Suprapubic skin (tissue), 3 donors: Measurements from ENCODE around the gene USP32.

Experiments
- EP300 ChIP-seq: sonication (generic); formaldehyde crosslinking; IDR thresholded peaks from one replicate; pipeline ENCODE4 v1.6.1; 2017; ENCODE audit warnings: antibody characterized with exemption
- POLR2A ChIP-seq, 2 donors: fragments of 450-650 bp; IDR thresholded peaks; one replicate each; pipeline ENCODE4 v1.6.1; 2017; ENCODE audit warnings: antibody characterized with exemption in 2 of 2, mild to moderate bottlenecking in 2 of 2, moderate library complexity in 2 of 2
- TF ChIP-seq, protein P1 (sequence below), 2 donors: fragments of 200-600 bp in 1 of 2; fragments of 450-650 bp in 1 of 2; sonication (generic) in 1 of 2; IDR thresholded peaks; one replicate each; pipeline ENCODE4 v1.5.1; 2016 to 2019; ENCODE audit warnings: antibody characterized with exemption in 2 of 2, mild to moderate bottlenecking in 1 of 2, moderate library complexity in 1 of 2

GRCh38 chr17:60416368-60416925 lies 24.5 kb upstream of the USP32 start:
- no peak for TF ChIP-seq POLR2A (IDR thresholded peaks at IDR 0.05)
- TF ChIP-seq, protein P1, sequence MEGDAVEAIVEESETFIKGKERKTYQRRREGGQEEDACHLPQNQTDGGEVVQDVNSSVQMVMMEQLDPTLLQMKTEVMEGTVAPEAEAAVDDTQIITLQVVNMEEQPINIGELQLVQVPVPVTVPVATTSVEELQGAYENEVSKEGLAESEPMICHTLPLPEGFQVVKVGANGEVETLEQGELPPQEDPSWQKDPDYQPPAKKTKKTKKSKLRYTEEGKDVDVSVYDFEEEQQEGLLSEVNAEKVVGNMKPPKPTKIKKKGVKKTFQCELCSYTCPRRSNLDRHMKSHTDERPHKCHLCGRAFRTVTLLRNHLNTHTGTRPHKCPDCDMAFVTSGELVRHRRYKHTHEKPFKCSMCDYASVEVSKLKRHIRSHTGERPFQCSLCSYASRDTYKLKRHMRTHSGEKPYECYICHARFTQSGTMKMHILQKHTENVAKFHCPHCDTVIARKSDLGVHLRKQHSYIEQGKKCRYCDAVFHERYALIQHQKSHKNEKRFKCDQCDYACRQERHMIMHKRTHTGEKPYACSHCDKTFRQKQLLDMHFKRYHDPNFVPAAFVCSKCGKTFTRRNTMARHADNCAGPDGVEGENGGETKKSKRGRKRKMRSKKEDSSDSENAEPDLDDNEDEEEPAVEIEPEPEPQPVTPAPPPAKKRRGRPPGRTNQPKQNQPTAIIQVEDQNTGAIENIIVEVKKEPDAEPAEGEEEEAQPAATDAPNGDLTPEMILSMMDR (IDR thresholded peaks at IDR 0.05) = no peak
- TF ChIP-seq EP300 = no peak
